Measurements from ENCODE around the gene ATP7B. TPM values are rescaled to one million over a fixed set of nuclear protein-coding genes. Genes with fewer than 3 reads are reported as not detected.

Gene ATP7B
- total RNA-seq, 1 donor from 2014 or later = 11.6 TPM

- Mint-ChIP-seq H3K27ac (ENCODE audit: unreplicated experiment) (no peak overlapping the region), H3K4me1 (peaks cover 12% of the 10 kb centered on the region), H3K9me3 (no peaks in the 10 kb centered on the region), H3K36me3 (ENCODE audit: low read depth) (no peaks in the 10 kb centered on the region), H3K4me3 (no peak overlapping the region), H3K27me3 (ENCODE audit: low read depth) (no peaks in the 10 kb centered on the region)
- TF ChIP-seq CTCF (conservative IDR thresholded peaks at IDR 0.05) = no peak
- DNase-seq (ENCODE audit: low read depth, low spot score) = no peak
Observed at GRCh38 chr13:51916962-51917361, 94.3 kb downstream of the ATP7B start.

- Mint-ChIP-seq H3K36me3 (ENCODE audit: low read depth) (no peaks in the 10 kb centered on the region), H3K27me3 (ENCODE audit: low read depth) (no peaks in the 10 kb centered on the region), H3K9me3 (no peaks in the 10 kb centered on the region), H3K4me3 (no peak overlapping the region), H3K4me1 (peaks cover 9% of the 10 kb centered on the region), H3K27ac (ENCODE audit: unreplicated experiment) (no peak overlapping the region)
- DNase-seq (ENCODE audit: low read depth, low spot score) = no peak
- no peak for TF ChIP-seq CTCF (conservative IDR thresholded peaks at IDR 0.05)
Observed at GRCh38 chr13:51916051-51916818, 95.0 kb downstream of the ATP7B start.

GRCh38 chr13:51914137-51914493 lies 97.1 kb downstream of the ATP7B start:
- H3K27ac Mint-ChIP-seq (ENCODE audit: unreplicated experiment) = no peak overlapping the region
- no peak for TF ChIP-seq CTCF (conservative IDR thresholded peaks at IDR 0.05)
- no peak overlapping the region for H3K4me3 Mint-ChIP-seq
- no peaks in the 10 kb centered on the region for H3K9me3 Mint-ChIP-seq
- no peaks in the 10 kb centered on the region for H3K36me3 Mint-ChIP-seq (ENCODE audit: low read depth)
- H3K4me1 Mint-ChIP-seq = peaks cover 9% of the 10 kb centered on the region
- DNase-seq (ENCODE audit: low read depth, low spot score) = no peak
- H3K27me3 Mint-ChIP-seq (ENCODE audit: low read depth) = no peaks in the 10 kb centered on the region

GRCh38 chr13:51913421-51914136 lies 97.7 kb downstream of the ATP7B start:
- H3K4me1 Mint-ChIP-seq = peaks cover 9% of the 10 kb centered on the region
- H3K27ac Mint-ChIP-seq (ENCODE audit: unreplicated experiment) = no peak overlapping the region
- no peak overlapping the region for H3K4me3 Mint-ChIP-seq
- no peaks in the 10 kb centered on the region for H3K36me3 Mint-ChIP-seq (ENCODE audit: low read depth)
- H3K27me3 Mint-ChIP-seq (ENCODE audit: low read depth) = no peaks in the 10 kb centered on the region
- no peaks in the 10 kb centered on the region for H3K9me3 Mint-ChIP-seq
- TF ChIP-seq CTCF (conservative IDR thresholded peaks at IDR 0.05) = no peak
- no peak for DNase-seq (ENCODE audit: low read depth, low spot score)

- no peak overlapping the region for H3K4me3 Mint-ChIP-seq
- H3K4me1 Mint-ChIP-seq = peaks cover 9% of the 10 kb centered on the region
- H3K27ac Mint-ChIP-seq (ENCODE audit: unreplicated experiment) = no peak overlapping the region
- no peak for TF ChIP-seq CTCF (conservative IDR thresholded peaks at IDR 0.05)
- H3K36me3 Mint-ChIP-seq (ENCODE audit: low read depth) = no peaks in the 10 kb centered on the region
- H3K27me3 Mint-ChIP-seq (ENCODE audit: low read depth) = no peaks in the 10 kb centered on the region
- no peak for DNase-seq (ENCODE audit: low read depth, low spot score)
- H3K9me3 Mint-ChIP-seq = no peaks in the 10 kb centered on the region
Observed at GRCh38 chr13:51912511-51913225, 98.6 kb downstream of the ATP7B start.
